Tongue (tissue), 2 donors: Measurements from ENCODE around the gene DIPK1B. TPM values are rescaled to one million over a fixed set of nuclear protein-coding genes. Genes with fewer than 3 reads are reported as not detected.

Source experiments
- DNase-seq: peaks from one replicate; pipeline ENCODE4 v3.0.0-alpha.2; 2015
- total RNA-seq: library from RNA; depleted of rRNA; stranded (reverse); fragments of >200 nt; gene quantifications from one replicate; pipeline ENCODE4 v1.2.3, GENCODE V29; 2014

The DIPK1B gene
- total RNA-seq, 1 donor from 2014 or later: 18.3 TPM

- DNase-seq: peak; percentile 69
Measured at GRCh38 chr9:136720251-136720897, 8.0 kb downstream of the DIPK1B start.

GRCh38 chr9:136720898-136721338 is 8.5 kb downstream of the DIPK1B start:
- DNase-seq: no peak

GRCh38 chr9:136721339-136722092 is 9.1 kb downstream of the DIPK1B start:
- peak; percentile 61 for DNase-seq

GRCh38 chr9:136722093-136722968 is 10.0 kb downstream of the DIPK1B start:
- no peak for DNase-seq

GRCh38 chr9:136722969-136723356 is 10.6 kb downstream of the DIPK1B start:
- DNase-seq: no peak

- no peak for DNase-seq
Measured at GRCh38 chr9:136723362-136723976, 11.1 kb downstream of the DIPK1B start.

GRCh38 chr9:136723989-136724388 is 11.6 kb downstream of the DIPK1B start:
- no peak for DNase-seq

- DNase-seq: no peak
Measured at GRCh38 chr9:136724772-136725171, 12.4 kb downstream of the DIPK1B start.

- DNase-seq: no peak
Measured at GRCh38 chr9:136725612-136726011, 13.2 kb downstream of the DIPK1B start.

- DNase-seq: no peak
Measured at GRCh38 chr9:136726118-136726517, 13.7 kb downstream of the DIPK1B start.

- no peak for DNase-seq
Measured at GRCh38 chr9:136726631-136727191, 14.3 kb downstream of the DIPK1B start.

GRCh38 chr9:136728080-136728547 is 15.7 kb downstream of the DIPK1B start:
- peak; percentile 94 for DNase-seq

GRCh38 chr9:136728548-136729123 is 16.3 kb downstream of the DIPK1B start:
- DNase-seq: no peak

- DNase-seq: no peak
Measured at GRCh38 chr9:136729144-136729543, 16.8 kb downstream of the DIPK1B start.

GRCh38 chr9:136729926-136730325 is 17.6 kb downstream of the DIPK1B start:
- DNase-seq: no peak

- no peak for DNase-seq
Measured at GRCh38 chr9:136732444-136733178, 20.2 kb downstream of the DIPK1B start.

- no peak for DNase-seq
Measured at GRCh38 chr9:136733611-136734010, 21.2 kb downstream of the DIPK1B start.

- DNase-seq: no peak
Measured at GRCh38 chr9:136734837-136735496, 22.6 kb downstream of the DIPK1B start.

- DNase-seq: no peak
Measured at GRCh38 chr9:136735812-136736480, 23.6 kb downstream of the DIPK1B start.

GRCh38 chr9:136738960-136739359 is 26.6 kb downstream of the DIPK1B start:
- no peak for DNase-seq
